GM18858 (cell line): ENCODE data around the gene RWDD3.

Source experiments
- ATAC-seq: cut with Tn5 transposase; IDR thresholded peaks from one replicate; pipeline ENCODE4 v1.9.1; 2021; ENCODE audit not compliant: unreplicated experiment

The RWDD3 gene

GRCh38 chr1:95233737-95234500 is at the start of gene RWDD3:
Gene RWDD3, plus strand, starts transcription at chr1:95234210. Its CDS starts 21 bp downstream, at chr1:95234231.
- ATAC-seq = peak; percentile 96

GRCh38 chr1:95186149-95186548 is 47.9 kb upstream of the RWDD3 start:
- no peak for ATAC-seq

GRCh38 chr1:95193591-95193990 is 40.4 kb upstream of the RWDD3 start:
- ATAC-seq = no peak

- ATAC-seq = no peak
These were observed 39.0 kb upstream of the RWDD3 start for GRCh38 chr1:95195046-95195445.

- ATAC-seq = no peak
These were observed 38.0 kb upstream of the RWDD3 start for GRCh38 chr1:95196017-95196416.

GRCh38 chr1:95197616-95198252 is 36.3 kb upstream of the RWDD3 start:
- no peak for ATAC-seq

- ATAC-seq = no peak
These were observed 32.1 kb upstream of the RWDD3 start for GRCh38 chr1:95201905-95202304.

GRCh38 chr1:95203908-95204437 is 30.0 kb upstream of the RWDD3 start:
- ATAC-seq = no peak

- no peak for ATAC-seq
These were observed 27.5 kb upstream of the RWDD3 start for GRCh38 chr1:95206514-95206913.

- no peak for ATAC-seq
These were observed 26.6 kb upstream of the RWDD3 start for GRCh38 chr1:95207223-95207935.

GRCh38 chr1:95208876-95209275 is 25.1 kb upstream of the RWDD3 start:
- ATAC-seq = no peak

- no peak for ATAC-seq
These were observed 24.7 kb upstream of the RWDD3 start for GRCh38 chr1:95209291-95209690.

GRCh38 chr1:95216292-95216990 is 17.6 kb upstream of the RWDD3 start:
- ATAC-seq = no peak

GRCh38 chr1:95217371-95217770 is 16.6 kb upstream of the RWDD3 start:
- ATAC-seq = no peak

GRCh38 chr1:95219407-95219806 is 14.6 kb upstream of the RWDD3 start:
- ATAC-seq = no peak

GRCh38 chr1:95221306-95221705 is 12.7 kb upstream of the RWDD3 start:
- no peak for ATAC-seq

GRCh38 chr1:95222629-95223028 is 11.4 kb upstream of the RWDD3 start:
- no peak for ATAC-seq

- ATAC-seq = no peak
These were observed 10.9 kb upstream of the RWDD3 start for GRCh38 chr1:95223110-95223509.

- no peak for ATAC-seq
These were observed 7.0 kb upstream of the RWDD3 start for GRCh38 chr1:95226781-95227660.

GRCh38 chr1:95229037-95229436 is 5.0 kb upstream of the RWDD3 start:
- no peak for ATAC-seq
